ENCODE data around the gene LMBRD2.

LMBRD2 gene

GRCh38 chr5:36111238-36111637 lies 40.4 kb downstream of the LMBRD2 start:
- DNase-seq (ENCODE audit: low read depth in 1 of 2, low spot score in 1 of 2): no peak

DNA sequence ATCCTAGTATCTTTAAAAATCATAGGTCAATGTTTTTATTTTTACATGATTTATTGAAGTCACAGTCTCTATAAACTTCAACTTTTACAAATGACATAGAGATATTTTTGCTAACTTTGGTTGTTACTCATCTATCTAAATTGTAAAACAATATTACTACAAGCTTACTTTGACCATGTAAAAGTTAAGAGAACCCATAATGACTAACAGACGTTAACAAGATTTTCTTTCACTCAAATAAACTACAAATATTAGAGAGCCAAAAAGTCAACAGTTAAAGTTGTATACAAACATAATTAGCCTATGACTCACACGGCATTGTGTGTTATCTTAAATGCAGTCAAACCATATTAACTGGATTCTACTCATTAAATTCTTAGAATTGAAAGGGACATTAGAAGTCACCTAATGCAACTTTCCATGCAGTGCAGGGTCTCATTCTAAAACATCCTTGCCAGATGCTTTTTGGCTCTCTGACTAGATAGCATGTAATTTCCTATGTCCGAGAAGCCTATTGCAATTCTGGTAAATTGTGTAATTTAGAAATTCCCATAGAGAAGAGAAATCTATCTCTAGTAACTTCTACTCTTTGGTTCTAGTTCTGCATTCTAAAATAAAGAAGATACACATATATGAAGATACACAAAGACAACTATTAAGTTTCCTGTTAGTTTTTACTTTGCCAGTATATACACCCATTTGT lies 42.8 kb downstream of the LMBRD2 start:
- no peak for DNase-seq (ENCODE audit: low read depth in 1 of 2, low spot score in 1 of 2)

GRCh38 chr5:36105819-36106218 lies 45.9 kb downstream of the LMBRD2 start:
- DNase-seq (ENCODE audit: low read depth in 1 of 2, low spot score in 1 of 2): no peak

GRCh38 chr5:36099748-36100147 lies 51.9 kb downstream of the LMBRD2 start:
- no peak for DNase-seq (ENCODE audit: low read depth in 1 of 2, low spot score in 1 of 2)

- no peak for DNase-seq (ENCODE audit: low read depth in 1 of 2, low spot score in 1 of 2)
Measured at GRCh38 chr5:36096486-36096885, 55.2 kb downstream of the LMBRD2 start.

GRCh38 chr5:36089989-36090388 lies 61.7 kb downstream of the LMBRD2 start:
- no peak for DNase-seq (ENCODE audit: low read depth in 1 of 2, low spot score in 1 of 2)

DNA sequence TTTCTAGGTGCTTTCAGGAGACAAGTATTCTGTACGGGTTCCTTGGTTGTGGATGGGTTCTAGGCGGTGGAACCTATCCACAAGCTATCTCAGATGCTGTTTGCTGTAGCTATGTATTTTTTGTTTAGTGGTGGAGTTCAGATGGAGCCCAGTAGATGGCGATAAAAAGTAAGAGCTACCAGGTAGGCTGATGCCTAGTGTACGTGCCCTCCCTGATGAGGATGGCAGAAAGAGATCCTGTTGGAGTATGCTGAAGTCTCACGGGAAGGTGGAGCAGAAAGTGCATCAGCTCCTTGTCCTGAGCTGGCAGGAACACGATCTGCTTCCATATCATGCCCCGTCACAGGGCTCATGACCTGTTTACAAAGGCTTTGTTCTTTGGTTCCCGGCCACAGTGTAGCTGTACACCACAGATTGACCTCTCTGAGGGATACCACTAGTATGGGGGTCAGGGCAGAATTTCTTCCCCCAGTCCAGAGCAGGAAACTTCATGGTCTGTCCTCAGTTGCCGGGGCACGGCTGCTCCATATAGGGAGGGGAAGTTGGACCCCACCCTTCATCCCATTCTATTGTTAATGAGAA lies 72.4 kb downstream of the LMBRD2 start:
- no peak for DNase-seq (ENCODE audit: low read depth in 1 of 2, low spot score in 1 of 2)

DNA sequence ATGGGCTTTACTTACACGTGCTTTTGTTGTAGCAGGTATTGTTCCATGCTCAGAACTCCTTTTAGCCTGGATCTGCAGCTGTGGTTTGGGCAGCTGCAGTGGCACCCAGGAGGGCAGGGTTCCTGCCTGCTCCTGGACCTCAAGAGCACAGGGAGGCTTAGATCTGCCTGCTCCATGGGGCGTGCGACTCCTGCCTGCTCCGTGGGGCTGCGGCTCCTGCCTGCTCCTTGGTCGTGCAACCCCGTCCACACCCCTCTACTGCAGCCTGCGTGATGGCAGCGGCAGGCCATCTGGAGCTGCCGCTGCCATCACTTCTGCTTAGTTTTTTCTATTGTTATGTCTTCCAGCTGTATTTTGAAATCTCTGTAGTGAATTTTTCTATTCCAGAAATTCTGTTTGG lies 73.3 kb downstream of the LMBRD2 start:
- no peak for DNase-seq (ENCODE audit: low read depth in 1 of 2, low spot score in 1 of 2)

DNA sequence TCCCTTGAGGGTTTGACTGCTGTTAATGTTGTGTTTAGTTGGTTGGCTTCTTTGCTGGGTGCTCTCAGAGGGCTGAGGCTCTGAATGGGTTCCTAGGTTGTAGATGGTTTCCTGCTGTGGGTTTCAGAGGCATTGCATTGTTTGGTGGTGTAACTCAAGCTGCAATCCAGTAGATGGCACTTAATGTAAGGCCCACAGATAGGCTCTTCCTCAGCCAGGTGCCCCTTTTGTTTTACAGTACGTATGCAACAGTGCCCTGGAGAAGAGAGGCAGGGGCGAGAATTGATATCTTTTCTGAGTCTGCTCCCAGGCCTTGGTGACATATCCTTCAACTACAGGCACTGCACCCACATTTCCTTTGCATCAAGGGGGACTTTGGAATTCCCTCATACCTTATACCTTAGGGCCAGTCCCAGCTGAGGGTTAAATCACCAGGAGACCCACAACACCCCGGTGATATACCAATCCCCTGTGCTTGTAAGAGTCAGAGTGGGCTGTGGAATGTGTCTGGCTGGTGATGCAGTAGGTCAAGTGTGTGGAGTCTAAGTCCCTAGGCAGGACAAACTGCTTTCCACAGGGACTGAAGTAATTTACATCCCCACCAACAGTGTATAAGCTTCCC lies 78.0 kb downstream of the LMBRD2 start:
- DNase-seq (ENCODE audit: low read depth in 1 of 2, low spot score in 1 of 2): no peak

DNA sequence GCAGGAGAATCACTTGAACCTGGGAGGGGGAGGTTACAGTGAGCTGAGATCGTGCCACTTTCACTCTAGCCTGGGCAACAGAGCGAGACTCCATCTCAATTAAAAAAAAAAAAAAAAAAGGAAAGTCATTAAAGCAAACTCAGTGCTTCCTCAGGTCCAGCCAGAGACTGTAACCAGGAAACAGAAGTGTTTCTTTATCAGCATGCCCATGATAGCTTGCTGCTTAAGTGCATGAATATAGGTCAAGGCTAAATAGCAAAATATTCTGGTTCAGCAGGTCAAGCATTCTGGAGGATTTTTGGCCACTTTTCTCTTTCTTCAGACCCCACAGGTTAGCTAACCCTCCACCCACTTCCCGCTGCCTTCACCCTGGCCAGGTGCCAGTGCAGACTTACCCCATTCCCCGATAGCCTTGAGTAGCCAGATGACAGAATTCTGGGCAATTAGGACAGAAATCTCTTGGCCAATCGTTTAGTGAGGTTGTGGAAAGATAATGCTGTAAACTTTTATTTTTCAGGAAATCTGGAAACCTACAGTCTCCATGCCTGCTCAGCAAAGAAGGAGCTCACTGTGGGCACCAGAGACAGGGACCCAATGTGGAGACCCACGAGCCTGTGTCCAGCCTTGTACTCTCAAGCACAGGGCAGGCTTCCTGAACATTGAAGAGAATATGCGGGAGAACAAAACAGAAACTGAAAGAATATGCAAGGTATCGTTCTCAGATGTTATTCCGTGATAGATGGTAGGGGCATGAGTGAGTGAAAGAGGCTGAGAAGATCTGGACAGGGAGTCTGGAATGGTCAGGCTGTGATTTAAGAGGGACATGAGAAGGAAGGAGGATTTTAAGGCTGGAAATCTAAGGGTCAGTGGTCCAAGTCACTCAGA lies 80.8 kb downstream of the LMBRD2 start:
- DNase-seq (ENCODE audit: low read depth in 1 of 2, low spot score in 1 of 2): no peak

DNA sequence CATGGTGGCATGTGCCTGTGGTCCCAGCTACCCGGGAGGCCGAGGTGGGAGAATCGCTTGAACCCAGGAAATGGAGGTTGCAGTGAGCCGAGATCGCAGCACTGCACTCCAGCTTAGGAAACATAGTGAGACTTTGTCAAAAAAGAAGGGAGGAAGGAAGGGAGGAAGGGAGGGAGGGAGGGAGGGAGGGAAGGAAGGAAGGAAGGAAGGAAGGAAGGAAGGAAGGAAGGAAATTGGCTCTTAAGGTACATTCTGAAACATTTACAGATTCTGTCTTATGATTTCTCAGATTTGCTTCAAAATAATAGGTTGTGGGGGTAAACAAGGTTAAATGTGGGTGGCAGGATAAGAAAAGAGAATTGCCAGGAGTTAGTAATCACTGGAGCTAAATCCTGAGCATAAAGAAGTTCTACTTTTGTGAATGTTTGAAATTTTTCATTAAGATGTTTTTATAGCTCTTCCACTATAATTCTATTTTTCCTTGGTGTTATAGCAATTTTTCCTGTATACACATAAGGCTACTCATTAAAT lies 82.9 kb downstream of the LMBRD2 start:
- DNase-seq (ENCODE audit: low read depth in 1 of 2, low spot score in 1 of 2): no peak

- DNase-seq (ENCODE audit: low read depth in 1 of 2, low spot score in 1 of 2): no peak
Measured at GRCh38 chr5:36066540-36067210, 85.0 kb downstream of the LMBRD2 start, which contains the start of gene UGT3A2. TSS of gene UGT3A2 (minus strand) at chr5:36066882. CDS start at chr5:36066789, 93 bp downstream.

- DNase-seq (ENCODE audit: low read depth in 1 of 2, low spot score in 1 of 2): no peak
Measured at GRCh38 chr5:36066001-36066539, 85.6 kb downstream of the LMBRD2 start.

- no peak for DNase-seq (ENCODE audit: low read depth in 1 of 2, low spot score in 1 of 2)
Measured at GRCh38 chr5:36060420-36060887, 91.2 kb downstream of the LMBRD2 start.

- no peak for DNase-seq (ENCODE audit: low read depth in 1 of 2, low spot score in 1 of 2)
Measured at GRCh38 chr5:36059571-36060419, 91.9 kb downstream of the LMBRD2 start.

GRCh38 chr5:36058776-36059175 lies 92.9 kb downstream of the LMBRD2 start:
- no peak for DNase-seq (ENCODE audit: low read depth in 1 of 2, low spot score in 1 of 2)

GRCh38 chr5:36057386-36057785 lies 94.3 kb downstream of the LMBRD2 start:
- DNase-seq (ENCODE audit: low read depth in 1 of 2, low spot score in 1 of 2): no peak

- DNase-seq (ENCODE audit: low read depth in 1 of 2, low spot score in 1 of 2): no peak
Measured at GRCh38 chr5:36056422-36056821, 95.3 kb downstream of the LMBRD2 start.

GRCh38 chr5:36055984-36056383 lies 95.7 kb downstream of the LMBRD2 start:
- DNase-seq (ENCODE audit: low read depth in 1 of 2, low spot score in 1 of 2): no peak
